Skeletal muscle tissue (tissue), 4 donors: Measurements from ENCODE around the gene TXNL4A. TPM values are rescaled to one million over a fixed set of nuclear protein-coding genes. Genes with fewer than 3 reads are reported as not detected.

Source experiments
- H3K27ac ChIP-seq: one replicate; pipeline ENCODE4 v1.7.0; 2013; ENCODE audit warnings: mild to moderate bottlenecking, low read depth, low read length, inconsistent platforms
- H3K27me3 ChIP-seq, 3 donors: one replicate each; pipeline ENCODE4 v1.7.0; 2013; ENCODE audit warnings: low read length in 3 of 3; ENCODE audit not compliant: control insufficient read depth in 3 of 3, insufficient read depth in 3 of 3
- H3K36me3 ChIP-seq, 3 donors: one replicate each; pipeline ENCODE4 v1.7.0; 2013; ENCODE audit warnings: low read length in 3 of 3; ENCODE audit not compliant: control insufficient read depth in 3 of 3, insufficient read depth in 3 of 3
- H3K4me1 ChIP-seq, 3 donors: one replicate each; pipeline ENCODE4 v1.7.0; 2013; ENCODE audit warnings: low read length in 3 of 3, mild to moderate bottlenecking in 3 of 3; ENCODE audit not compliant: control insufficient read depth in 3 of 3, insufficient read depth in 3 of 3
- H3K4me3 ChIP-seq, 3 donors: one replicate each; pipeline ENCODE4 v1.7.0; 2013; ENCODE audit warnings: low read length in 3 of 3
- H3K9ac ChIP-seq, 3 donors: one replicate each; pipeline ENCODE4 v1.7.0; 2013; ENCODE audit warnings: low read length in 3 of 3, mild to moderate bottlenecking in 3 of 3, moderate library complexity in 2 of 3, low read depth in 1 of 3
- H3K9me3 ChIP-seq, 3 donors: one replicate each; pipeline ENCODE4 v1.7.0; 2013; ENCODE audit warnings: low read length in 3 of 3; ENCODE audit not compliant: control insufficient read depth in 3 of 3
- total RNA-seq: library from RNA; depleted of rRNA; stranded (reverse); fragments of >200 nt; gene quantifications from one replicate; pipeline ENCODE4 v1.2.3, GENCODE V29; 2014
- donor health status: Osteomylitis.

TXNL4A gene
- total RNA-seq, 1 donor from 2014 or later = 30.8 TPM

- Histone ChIP-seq H3K27me3 (no peaks in the 10 kb centered on the region), H3K36me3 (peaks cover 7 to 14% (median 11%) of the 10 kb centered on the region in 3 donors), H3K4me3 (no peak overlapping the region), H3K9ac (no peak overlapping the region), H3K4me1 (peaks cover 9 to 26% (median 15%) of the 10 kb centered on the region in 3 donors), H3K27ac (no peak overlapping the region), H3K9me3 (no peaks in the 10 kb centered on the region)
Observed at GRCh38 chr18:79922971-79923411, 65.4 kb downstream of the TXNL4A start.

GRCh38 chr18:79921984-79922965 is 66.1 kb downstream of the TXNL4A start:
- Histone ChIP-seq H3K4me1 (peaks cover 9 to 24% (median 15%) of the 10 kb centered on the region in 3 donors), H3K27ac (no peak overlapping the region), H3K36me3 (peaks cover 7 to 16% (median 15%) of the 10 kb centered on the region in 3 donors), H3K27me3 (no peaks in the 10 kb centered on the region), H3K9ac (no peak overlapping the region), H3K4me3 (no peak overlapping the region), H3K9me3 (no peaks in the 10 kb centered on the region)

Other genes starting within 250 kb of the TXNL4A start
- 0.52 TPM for gene KCNG2, start 190.6 kb downstream of the TXNL4A start, total RNA-seq
- gene SLC66A2, start 36.9 kb downstream of the TXNL4A start, total RNA-seq = 20.4 TPM
- gene HSBP1L1, start 23.9 kb downstream of the TXNL4A start, total RNA-seq = 2.1 TPM
- gene RBFA, start 45.9 kb upstream of the TXNL4A start, total RNA-seq = 30.8 TPM
- 8.4 TPM for gene ADNP2, start 120.7 kb upstream of the TXNL4A start, total RNA-seq